ENCODE results near the gene DNAH7.

The DNAH7 gene

GRCh38 chr2:195857132-195857531 is 211.5 kb downstream of the DNAH7 start:
- no peak for DNase-seq

- DNase-seq, result no peak
These were observed 217.9 kb downstream of the DNAH7 start for GRCh38 chr2:195850764-195851163.

- DNase-seq, result no peak
These were observed 220.3 kb downstream of the DNAH7 start for GRCh38 chr2:195848119-195848899.

GRCh38 chr2:195842932-195843331 is 225.7 kb downstream of the DNAH7 start:
- DNase-seq, result no peak

- DNase-seq, result no peak
These were observed 230.6 kb downstream of the DNAH7 start for GRCh38 chr2:195838002-195838401.

GRCh38 chr2:195836002-195836401 is 232.6 kb downstream of the DNAH7 start:
- no peak for DNase-seq

- no peak for DNase-seq
These were observed 233.8 kb downstream of the DNAH7 start for GRCh38 chr2:195834836-195835235.

- no peak for DNase-seq
These were observed 237.4 kb downstream of the DNAH7 start for GRCh38 chr2:195830968-195831950.

- DNase-seq, result no peak
These were observed 244.2 kb downstream of the DNAH7 start for GRCh38 chr2:195824478-195824877.

GRCh38 chr2:195823206-195823605 is 245.4 kb downstream of the DNAH7 start:
- DNase-seq, result no peak

- DNase-seq, result no peak
These were observed 247.1 kb downstream of the DNAH7 start for GRCh38 chr2:195821566-195821932.

GRCh38 chr2:195820867-195821565 is 247.6 kb downstream of the DNAH7 start:
- no peak for DNase-seq

- DNase-seq, result no peak
These were observed 248.3 kb downstream of the DNAH7 start for GRCh38 chr2:195820373-195820772.

GRCh38 chr2:195819276-195819675 is 249.4 kb downstream of the DNAH7 start:
- no peak for DNase-seq

- no peak for DNase-seq
These were observed 250.1 kb downstream of the DNAH7 start for GRCh38 chr2:195818526-195818925.

GRCh38 chr2:195818106-195818505 is 250.5 kb downstream of the DNAH7 start:
- no peak for DNase-seq

GRCh38 chr2:195815083-195815482 is 253.6 kb downstream of the DNAH7 start:
- DNase-seq, result no peak

GRCh38 chr2:195813421-195813820 is 255.2 kb downstream of the DNAH7 start:
- DNase-seq, result no peak

- DNase-seq, result no peak
These were observed 258.1 kb downstream of the DNAH7 start for GRCh38 chr2:195810340-195811098.

GRCh38 chr2:195808189-195808588 is 260.4 kb downstream of the DNAH7 start:
- DNase-seq, result no peak

- DNase-seq, result no peak
These were observed 263.2 kb downstream of the DNAH7 start for GRCh38 chr2:195805283-195805976.

- DNase-seq, result no peak
These were observed 272.8 kb downstream of the DNAH7 start for GRCh38 chr2:195795879-195796278.

Data from amniotic stem cell (primary cell).